PC-3 (cell line): ENCODE measurements around the gene METTL26. TPM values are rescaled to one million over a fixed set of nuclear protein-coding genes. Genes with fewer than 3 reads are reported as not detected.

Experiments
- ATAC-seq: fragments of 200-7000 bp; cut with Tn5 transposase; 2 replicates; pipeline ENCODE4 v1.9.1; 2020; ENCODE audit warnings: mild to moderate bottlenecking, moderate library complexity
- BruUV-seq: library from RNA; stranded (reverse); fragments of 400-500 nt; replicated peaks from 2 replicates; lab custom pipeline; 2021; lab: Mats Ljungman, UMichigan
- CTCF ChIA-PET: fragments of 300-600 bp; sonication (Branson Sonifier 250); formaldehyde crosslinking; loops from one replicate; lab custom pipeline; 2022; ENCODE audit warnings: antibody characterized with exemption; lab: Charles Lee
- POLR2A ChIA-PET: fragments of 300-600 bp; sonication (Branson Sonifier 250); formaldehyde crosslinking; loops from one replicate; lab custom pipeline; 2022; ENCODE audit warnings: antibody characterized with exemption; ENCODE audit not compliant: unreplicated experiment; lab: Charles Lee
- DNase-seq: peaks from one replicate; pipeline ENCODE4 v3.0.0-alpha.2; 2015
- H2AFZ ChIP-seq: fragments of 300-600 bp; sonication (generic); 2 replicates; pipeline ENCODE4 v1.6.0; 2016; ENCODE audit warnings: antibody characterized with exemption, low read length
- H3F3A ChIP-seq: fragments of 300-600 bp; sonication (generic); one replicate; pipeline ENCODE4 v1.6.0; 2017; ENCODE audit warnings: antibody characterized with exemption, low read length, control low read depth, mild to moderate bottlenecking; ENCODE audit not compliant: unreplicated experiment
- H3K27ac ChIP-seq: fragments of 300-600 bp; sonication (generic); 2 replicates; pipeline ENCODE4 v1.5.1; 2016; ENCODE audit warnings: mild to moderate bottlenecking, low read length
- H3K27me3 ChIP-seq: fragments of 300-600 bp; sonication (generic); 2 replicates; pipeline ENCODE4 v1.6.1; 2016; ENCODE audit warnings: low read length, mixed read lengths
- H3K36me3 ChIP-seq: fragments of 300-600 bp; sonication (generic); 2 replicates; pipeline ENCODE4 v1.6.1; 2016; ENCODE audit warnings: low read depth, mixed run types, low read length, mixed read lengths
- H3K4me1 ChIP-seq: fragments of 300-600 bp; sonication (generic); 2 replicates; pipeline ENCODE4 v1.5.1; 2016; ENCODE audit warnings: low read length; ENCODE audit not compliant: insufficient read depth
- H3K4me2 ChIP-seq: fragments of 300-600 bp; sonication (generic); 2 replicates; pipeline ENCODE4 v1.6.0; 2016; ENCODE audit warnings: low read length
- H3K4me3 ChIP-seq: fragments of 300-600 bp; sonication (generic); 2 replicates; pipeline ENCODE4 v1.5.1; 2016; ENCODE audit warnings: mild to moderate bottlenecking, low read length, mixed read lengths
- H3K79me2 ChIP-seq: fragments of 300-600 bp; sonication (generic); 2 replicates; pipeline ENCODE4 v1.6.1; 2017; ENCODE audit warnings: low read length, mixed read lengths
- H3K9ac ChIP-seq: fragments of 300-600 bp; sonication (generic); 2 replicates; pipeline ENCODE4 v1.6.0; 2016; ENCODE audit warnings: mild to moderate bottlenecking, low read length
- H3K9me2 ChIP-seq: fragments of 300-600 bp; sonication (generic); replicated peaks from 2 replicates; pipeline ENCODE4 v1.6.1; 2016; ENCODE audit warnings: mixed run types, low read length, mixed read lengths
- H3K9me3 ChIP-seq: fragments of 300-600 bp; sonication (generic); 2 replicates; pipeline ENCODE4 v1.6.1; 2016; ENCODE audit warnings: low read length, mixed read lengths
- H4K20me1 ChIP-seq: fragments of 300-600 bp; sonication (generic); 2 replicates; pipeline ENCODE4 v1.6.1; 2016; ENCODE audit warnings: low read length, mixed read lengths
- EZH2 ChIP-seq: fragments of 300-600 bp; sonication (generic); IDR thresholded peaks from one replicate; pipeline ENCODE4 v1.6.1; 2017; ENCODE audit warnings: antibody characterized with exemption, mild to moderate bottlenecking, low read length; ENCODE audit not compliant: unreplicated experiment
- EZH2phosphoT487 ChIP-seq: fragments of 300-600 bp; sonication (generic); IDR thresholded peaks from 2 replicates; pipeline ENCODE4 v1.6.1; 2018; ENCODE audit warnings: mild to moderate bottlenecking, antibody characterized with exemption, low read length, borderline replicate concordance
- intact Hi-C: fragments of 100-400 bp; cut with micrococcal nuclease; formaldehyde crosslinking; loops from 2 replicates; pipeline ENCODE4 v1.9.0; 2023
- total RNA-seq: library from RNA; depleted of rRNA; stranded (reverse); fragments of >200 nt; gene quantifications from 2 replicates; pipeline ENCODE4 v1.2.3, GENCODE V29; 2014
- TF ChIP-seq, protein P1 (sequence below): fragments of 300-600 bp; sonication (generic); conservative IDR thresholded peaks from 2 replicates; pipeline ENCODE4 v1.5.1; 2017; ENCODE audit warnings: antibody characterized with exemption, low read depth, mild to moderate bottlenecking, low read length

Gene METTL26
- total RNA-seq, 1 experiment from 2014 or later: 179 TPM

GRCh38 chr16:675884-676564 is 39.9 kb upstream of the METTL26 start:
- DNase-seq (no peak), ATAC-seq (no peak)
- H3K79me2 ChIP-seq: peaks cover 7% of the 10 kb centered on the region
- no peak overlapping the region for H3K27ac ChIP-seq
- no peaks in the 10 kb centered on the region for H3K27me3 ChIP-seq
- H3K9me2 ChIP-seq: no peaks in the 10 kb centered on the region
- no peaks in the 10 kb centered on the region for H4K20me1 ChIP-seq
- H3K9me3 ChIP-seq: no peaks in the 10 kb centered on the region
- intact Hi-C loops: no loop called here
- no peak overlapping the region for H2AFZ ChIP-seq
- H3F3A ChIP-seq: no peaks in the 10 kb centered on the region
- no peak overlapping the region for H3K9ac ChIP-seq
- H3K4me1 ChIP-seq: no peaks in the 10 kb centered on the region
- ChIA-PET POLR2A (interaction anchor here (0.7 kb wide), 1 partner anchor 110 kb away, joined by 11 read pairs; no protein-coding TSS in a partner anchor), CTCF (no interaction called here)
- no peaks in the 10 kb centered on the region; the same call in 1 of the 2 replicates for H3K36me3 ChIP-seq
- TF ChIP-seq, protein P1, sequence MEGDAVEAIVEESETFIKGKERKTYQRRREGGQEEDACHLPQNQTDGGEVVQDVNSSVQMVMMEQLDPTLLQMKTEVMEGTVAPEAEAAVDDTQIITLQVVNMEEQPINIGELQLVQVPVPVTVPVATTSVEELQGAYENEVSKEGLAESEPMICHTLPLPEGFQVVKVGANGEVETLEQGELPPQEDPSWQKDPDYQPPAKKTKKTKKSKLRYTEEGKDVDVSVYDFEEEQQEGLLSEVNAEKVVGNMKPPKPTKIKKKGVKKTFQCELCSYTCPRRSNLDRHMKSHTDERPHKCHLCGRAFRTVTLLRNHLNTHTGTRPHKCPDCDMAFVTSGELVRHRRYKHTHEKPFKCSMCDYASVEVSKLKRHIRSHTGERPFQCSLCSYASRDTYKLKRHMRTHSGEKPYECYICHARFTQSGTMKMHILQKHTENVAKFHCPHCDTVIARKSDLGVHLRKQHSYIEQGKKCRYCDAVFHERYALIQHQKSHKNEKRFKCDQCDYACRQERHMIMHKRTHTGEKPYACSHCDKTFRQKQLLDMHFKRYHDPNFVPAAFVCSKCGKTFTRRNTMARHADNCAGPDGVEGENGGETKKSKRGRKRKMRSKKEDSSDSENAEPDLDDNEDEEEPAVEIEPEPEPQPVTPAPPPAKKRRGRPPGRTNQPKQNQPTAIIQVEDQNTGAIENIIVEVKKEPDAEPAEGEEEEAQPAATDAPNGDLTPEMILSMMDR: no peak
- TF ChIP-seq EZH2phosphoT487 (no peak), EZH2 (no peak)
- H3K4me3 ChIP-seq: no peak overlapping the region
- no peak overlapping the region for H3K4me2 ChIP-seq
- no TSS peak for BruUV-seq

DNA sequence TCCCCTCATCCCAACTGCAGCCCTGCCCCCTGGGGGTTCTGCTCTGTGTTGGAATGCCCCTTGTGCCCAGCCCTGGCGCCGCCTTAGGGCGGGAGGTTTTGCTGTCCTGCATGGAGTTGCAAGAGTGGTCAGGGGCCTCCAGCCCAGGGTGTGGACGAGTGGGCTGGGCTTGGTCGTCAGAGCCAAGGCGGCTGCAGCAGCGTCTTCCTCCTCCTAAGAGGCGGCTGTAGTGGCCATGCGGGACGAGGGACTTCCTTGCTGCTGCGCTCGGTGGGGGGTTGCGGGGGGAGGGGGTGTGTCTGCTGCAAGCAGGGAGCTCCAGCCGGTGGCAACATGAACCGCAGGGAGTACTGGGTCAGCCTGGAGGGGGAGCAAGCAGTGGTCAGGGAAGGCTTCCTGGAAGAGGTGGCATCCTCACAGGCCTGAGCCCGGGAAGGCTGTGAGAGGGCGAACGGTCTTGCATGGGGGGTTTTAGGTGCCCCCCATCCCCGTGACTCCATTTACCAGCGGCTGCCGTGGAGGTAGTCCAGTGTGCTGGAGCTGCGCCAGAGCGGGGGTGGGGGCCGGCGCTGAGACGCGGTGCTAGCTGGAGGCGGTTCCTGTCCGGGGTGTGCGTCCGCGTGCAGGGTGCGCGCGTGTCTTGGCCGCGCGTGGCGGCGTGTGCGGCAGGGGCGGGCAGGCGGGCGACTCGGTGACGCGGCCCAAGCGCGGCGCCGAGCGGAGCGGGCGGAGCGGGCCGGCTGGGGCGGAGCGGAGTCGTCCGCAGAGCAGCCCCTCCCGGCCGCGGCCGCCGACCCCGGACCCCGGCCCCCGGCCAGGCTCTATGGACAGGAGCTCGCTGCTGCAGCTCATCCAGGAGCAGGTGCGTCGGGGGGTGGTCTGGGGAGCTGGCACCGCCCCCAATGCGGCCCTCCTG is 39.1 kb upstream of the METTL26 start, which contains the start of gene RHBDL1:
TSS of gene RHBDL1 (plus strand) at position 704 of the 916 bp plus-strand sequence. CDS start at position 824, 120 bp downstream.
- ChIA-PET CTCF (no interaction called here), POLR2A (interaction anchor here (0.7 kb wide), 1 partner anchor 110 kb away, joined by 11 read pairs; no protein-coding TSS in a partner anchor)
- Histone ChIP-seq H3K4me1 (no peaks in the 10 kb centered on the region), H4K20me1 (no peaks in the 10 kb centered on the region), H3K9me3 (no peaks in the 10 kb centered on the region), H3K27me3 (no peaks in the 10 kb centered on the region), H3K9me2 (no peaks in the 10 kb centered on the region), H3K27ac (no peak within 1 kb of the TSS), H3K4me3 (no peak within 1 kb of the TSS), H3K9ac (no peak within 1 kb of the TSS), H3K36me3 (no peaks in the 10 kb centered on the region; the same call in 1 of the 2 replicates), H2AFZ (no peak within 1 kb of the TSS), H3K79me2 (no peaks in the 10 kb centered on the region), H3F3A (no peaks in the 10 kb centered on the region), H3K4me2 (no peak within 1 kb of the TSS)
- no peak for DNase-seq
- no TSS peak for BruUV-seq
- intact Hi-C loops: no loop called here
- ATAC-seq: no peak
- no peak for TF ChIP-seq EZH2phosphoT487
- no peak for TF ChIP-seq EZH2
- TF ChIP-seq, protein P1: no peak
